ENCODE results near the gene USPL1.

The USPL1 gene

GRCh38 chr13:30696278-30697176 lies 78.8 kb downstream of the USPL1 start:
- DNase-seq (ENCODE audit: low read depth, low spot score): no peak

DNA sequence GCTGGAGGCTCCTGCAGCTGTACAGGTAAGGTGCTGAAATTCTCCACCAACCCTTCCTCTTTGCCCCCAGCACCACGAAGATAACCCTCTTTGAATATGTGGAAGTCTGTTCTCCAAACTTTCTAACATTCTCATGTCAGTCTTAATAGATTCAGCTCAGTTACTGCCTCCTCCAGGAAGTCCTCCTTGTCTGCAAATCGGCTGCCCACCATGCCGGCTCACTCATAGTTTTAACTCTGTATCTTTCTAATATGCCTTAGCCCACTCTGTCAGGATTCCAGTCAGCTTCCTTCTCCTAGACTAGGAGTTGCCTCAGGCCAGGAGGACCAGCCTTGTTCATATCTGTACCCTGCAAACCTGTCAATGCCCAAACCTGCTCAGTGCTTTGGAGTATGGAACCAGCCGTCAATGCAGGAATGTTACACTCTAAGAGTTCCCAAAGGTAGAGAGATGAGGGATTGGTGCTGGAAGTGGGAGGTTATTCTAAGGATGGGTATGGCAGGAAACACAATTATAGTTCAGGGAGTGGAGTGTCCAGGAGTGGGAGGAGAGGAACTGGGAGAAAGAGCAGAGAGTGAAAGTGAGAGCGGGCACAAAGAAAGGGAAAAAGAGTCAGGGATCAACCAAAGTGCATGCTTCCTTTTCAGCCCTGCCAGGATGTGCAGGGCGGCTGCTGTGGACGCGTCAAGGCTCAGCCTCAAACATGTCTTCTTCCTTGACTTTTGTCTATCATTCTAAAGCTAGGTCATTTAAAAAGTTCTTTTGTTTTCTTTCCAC lies 79.6 kb downstream of the USPL1 start:
- DNase-seq (ENCODE audit: low read depth, low spot score): no peak

DNA sequence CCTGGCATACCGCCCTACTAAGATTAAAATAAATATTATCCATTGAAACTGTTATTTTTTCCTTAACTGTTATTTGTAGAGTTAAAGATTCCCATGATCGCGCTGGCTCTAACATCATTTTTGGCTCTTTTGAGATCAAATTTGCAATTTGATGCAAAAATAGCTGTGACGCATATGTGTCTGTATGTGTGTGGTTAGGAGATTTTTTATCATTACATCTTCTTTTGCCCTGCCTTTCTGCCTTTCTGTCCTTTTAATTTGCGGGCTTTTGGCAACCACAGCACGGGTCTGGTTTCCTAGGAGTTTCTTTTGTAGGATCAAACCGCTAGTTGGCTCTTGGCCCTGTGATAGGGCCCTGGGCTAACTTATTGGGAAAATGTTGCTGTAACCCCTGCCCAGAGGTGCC lies 80.3 kb downstream of the USPL1 start:
- DNase-seq (ENCODE audit: low read depth, low spot score): no peak

DNA sequence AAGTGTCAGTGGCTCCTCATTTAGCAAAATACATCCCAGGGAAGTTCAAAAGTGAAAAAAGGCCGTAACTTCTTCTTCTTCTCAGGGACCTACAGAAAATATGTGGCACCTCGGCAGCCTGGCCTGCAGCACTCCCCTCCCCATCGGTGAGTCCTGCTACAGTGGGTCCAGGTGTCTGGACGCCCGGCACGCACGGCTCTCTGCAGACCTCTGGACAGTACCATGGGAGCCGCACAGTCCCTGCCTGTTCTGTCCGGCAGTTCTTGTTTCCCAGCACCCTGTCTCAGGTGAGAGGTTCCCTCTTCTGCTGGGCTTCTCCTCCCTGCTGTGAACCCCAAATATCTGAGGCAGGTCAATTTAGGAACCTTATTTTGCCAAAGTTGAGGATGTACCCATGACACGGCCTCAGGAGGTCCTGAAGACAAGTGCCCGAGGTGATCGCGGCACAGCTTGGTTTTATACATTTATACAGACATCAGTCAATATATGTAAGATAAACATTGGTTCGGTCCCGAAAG lies 80.8 kb downstream of the USPL1 start:
- DNase-seq (ENCODE audit: low read depth, low spot score): no peak

GRCh38 chr13:30700364-30700763 lies 82.6 kb downstream of the USPL1 start:
- DNase-seq (ENCODE audit: low read depth, low spot score): no peak

DNA sequence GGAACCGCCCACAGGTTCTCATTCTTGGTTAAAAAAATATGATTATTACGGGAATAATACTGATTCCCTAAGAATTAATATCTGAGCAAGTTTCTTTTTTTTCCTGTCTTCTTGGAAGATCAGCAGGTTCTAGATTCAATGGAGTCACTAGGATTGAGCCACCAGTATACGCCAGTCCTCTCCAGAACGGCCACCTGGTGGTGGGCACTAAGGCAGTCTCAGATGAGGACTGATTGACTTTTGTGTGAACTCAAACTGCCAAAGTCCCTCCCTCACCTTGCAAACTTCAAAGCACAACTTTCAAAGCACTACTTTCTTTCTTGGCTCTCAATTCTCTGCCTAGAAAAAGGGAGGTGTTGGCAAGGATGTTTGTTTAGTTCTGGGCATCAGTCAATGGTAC lies 84.3 kb downstream of the USPL1 start:
- DNase-seq (ENCODE audit: low read depth, low spot score): no peak

DNA sequence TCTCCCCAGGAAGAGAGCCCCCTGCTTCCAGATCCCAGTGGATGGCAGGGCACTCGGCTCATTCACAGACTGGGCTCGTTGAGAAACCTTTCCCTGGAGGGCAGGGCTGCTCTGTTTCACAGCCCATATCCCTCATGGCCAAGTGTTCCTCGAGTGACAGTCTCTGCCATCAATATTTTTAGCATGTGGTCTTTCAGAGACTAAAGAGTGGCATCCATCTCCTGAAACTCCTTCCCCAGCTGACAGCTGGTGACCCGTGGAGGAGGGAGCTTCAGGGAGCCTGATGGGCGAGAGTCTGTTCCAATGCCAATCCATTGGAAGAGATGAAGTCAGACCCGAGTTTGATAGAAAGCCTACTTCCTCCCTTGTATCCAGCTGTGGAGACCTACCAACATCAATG lies 86.9 kb downstream of the USPL1 start:
- DNase-seq (ENCODE audit: low read depth, low spot score): no peak

DNA sequence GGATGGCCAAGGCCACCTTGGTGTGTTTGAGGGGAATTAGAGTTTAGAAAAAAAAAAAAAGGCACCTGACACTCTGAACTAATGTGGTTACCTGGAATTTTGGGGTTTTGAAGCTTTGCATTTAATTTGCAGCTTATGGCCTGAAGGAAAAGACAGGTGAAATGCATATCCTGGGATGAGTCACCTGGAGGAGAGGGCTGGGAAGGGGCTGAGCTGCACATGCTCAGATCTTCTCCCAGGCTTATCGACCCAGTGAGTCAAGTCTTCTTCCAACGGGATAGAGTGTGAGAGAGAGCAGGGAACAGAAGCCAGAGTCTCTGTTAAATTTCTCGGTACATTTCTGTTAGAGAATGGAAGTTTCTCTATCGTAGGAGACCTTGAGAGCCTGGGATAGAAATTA lies 88.0 kb downstream of the USPL1 start:
- DNase-seq (ENCODE audit: low read depth, low spot score): no peak

- no peak for DNase-seq (ENCODE audit: low read depth, low spot score)
These were observed 90.8 kb downstream of the USPL1 start for GRCh38 chr13:30708541-30708940.

Data from iPS DF 19.7 (cell line).